GM18499 (cell line): ENCODE results near the gene MBD3L4.
"Not testable (repeated sequence)": the region's sequence is repeated elsewhere in the genome, so short reads cannot be mapped to it uniquely, and the experiment has no call there.

Experiments used
- ATAC-seq: cut with Tn5 transposase; IDR thresholded peaks from one replicate; pipeline ENCODE4 v1.9.1; 2021; ENCODE audit warnings: moderate number of reproducible peaks; ENCODE audit not compliant: insufficient read depth, unreplicated experiment

The MBD3L4 gene

DNA sequence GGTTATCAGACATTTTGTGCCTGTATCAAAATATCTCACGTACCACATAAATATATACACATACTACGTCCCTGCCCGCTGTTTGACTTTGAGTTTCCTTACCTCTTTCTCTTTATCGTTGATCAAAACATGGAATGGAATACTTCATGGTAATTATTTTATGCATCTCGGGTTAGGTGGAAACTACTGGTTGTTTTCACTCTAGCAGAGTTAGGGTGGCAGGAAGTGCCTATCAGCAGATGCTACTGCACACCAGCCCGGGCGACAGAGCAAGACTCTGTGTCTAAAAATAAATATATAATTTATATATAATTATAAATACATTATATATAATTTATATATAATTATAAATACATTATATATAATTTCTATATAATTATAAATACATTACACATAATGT is 12.9 kb upstream of the MBD3L4 start:
- not testable (repeated sequence) for ATAC-seq

DNA sequence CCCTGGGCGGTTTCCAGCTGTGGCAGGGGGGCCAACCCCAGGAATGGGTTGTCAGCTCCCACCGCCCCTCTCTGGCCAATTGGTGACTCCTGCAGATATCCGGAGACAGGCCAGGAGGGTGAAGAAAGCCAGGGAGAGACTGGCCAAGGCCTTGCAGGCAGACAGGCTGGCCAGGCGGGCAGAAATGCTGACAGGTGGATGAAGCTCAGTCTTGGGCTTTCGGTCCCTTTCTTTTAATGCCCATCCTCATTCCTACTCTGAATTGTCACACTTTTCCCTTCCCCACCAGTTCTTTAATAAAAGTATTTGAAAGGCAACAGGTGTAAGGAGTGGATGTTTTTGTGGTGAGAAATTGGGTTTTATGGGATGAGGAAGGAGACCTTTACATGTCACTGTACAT is 11.4 kb upstream of the MBD3L4 start:
- ATAC-seq: not testable (repeated sequence)

DNA sequence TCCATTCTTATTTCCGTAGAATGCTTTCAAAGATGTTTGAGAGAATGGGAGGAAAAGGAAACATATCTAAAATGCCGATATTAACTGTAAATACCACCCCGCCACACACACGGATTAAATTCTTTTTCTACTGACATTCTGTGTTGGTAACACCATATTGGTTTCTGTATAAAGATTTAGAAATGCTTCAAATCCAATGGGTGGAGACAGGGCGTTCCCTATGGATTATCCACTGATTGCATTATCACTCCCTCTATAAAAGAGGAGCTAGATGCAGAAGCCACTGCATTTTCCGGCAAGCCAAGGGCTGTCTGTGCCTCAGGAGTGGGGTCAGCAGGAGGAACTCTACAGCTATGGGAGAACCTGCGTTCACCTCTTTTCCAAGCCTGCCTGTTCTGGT is 9.0 kb upstream of the MBD3L4 start, which contains the start of gene MBD3L2:
Gene MBD3L2 (plus strand): TSS at position 301 of the 400 bp plus-strand sequence. CDS start 53 bp downstream, at position 354.
- not testable (repeated sequence) for ATAC-seq

DNA sequence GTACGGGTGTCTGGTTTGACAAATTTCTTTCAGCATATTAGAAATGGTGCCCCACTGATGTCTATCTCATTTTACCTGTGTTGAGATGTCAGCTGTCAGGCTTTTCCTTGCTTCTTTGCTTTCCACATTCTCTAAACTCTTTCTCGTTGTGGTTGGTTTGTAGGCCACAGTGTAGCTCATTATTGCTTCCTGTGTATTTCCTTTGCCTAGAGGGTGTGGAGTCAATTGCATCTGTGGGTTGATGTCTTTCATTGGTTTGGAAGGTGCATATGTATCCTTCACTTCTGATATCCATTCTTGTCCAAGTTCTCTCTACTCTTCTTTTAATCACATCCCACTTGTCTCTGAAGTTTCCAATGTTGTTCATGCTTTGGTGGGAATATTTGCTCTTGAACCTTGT is 1.6 kb upstream of the MBD3L4 start:
- ATAC-seq: not testable (repeated sequence)

DNA sequence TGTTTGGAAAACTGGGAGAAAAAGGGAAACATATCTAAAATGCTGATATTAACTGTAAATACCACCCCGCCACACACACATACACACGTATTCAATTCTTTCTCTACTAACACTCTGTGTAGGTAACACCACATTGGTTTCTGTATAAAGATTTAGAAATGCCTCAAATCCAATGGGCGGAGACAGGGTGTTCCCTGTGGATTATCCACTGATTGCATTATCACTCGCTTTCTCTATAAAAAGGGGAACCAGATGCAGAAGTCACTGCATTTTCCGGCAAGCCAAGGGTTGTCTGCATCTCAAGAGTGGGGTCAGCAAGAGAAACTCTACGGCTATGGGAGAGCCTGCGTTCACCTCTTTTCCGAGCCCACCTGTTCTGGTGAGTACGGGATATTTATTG is 9.7 kb downstream of the MBD3L4 start, which contains the start of gene MBD3L5:
Gene MBD3L5 (plus strand): TSS at position 301 of the 400 bp plus-strand sequence. CDS start 34 bp downstream, at position 335.
- ATAC-seq: not testable (repeated sequence)

DNA sequence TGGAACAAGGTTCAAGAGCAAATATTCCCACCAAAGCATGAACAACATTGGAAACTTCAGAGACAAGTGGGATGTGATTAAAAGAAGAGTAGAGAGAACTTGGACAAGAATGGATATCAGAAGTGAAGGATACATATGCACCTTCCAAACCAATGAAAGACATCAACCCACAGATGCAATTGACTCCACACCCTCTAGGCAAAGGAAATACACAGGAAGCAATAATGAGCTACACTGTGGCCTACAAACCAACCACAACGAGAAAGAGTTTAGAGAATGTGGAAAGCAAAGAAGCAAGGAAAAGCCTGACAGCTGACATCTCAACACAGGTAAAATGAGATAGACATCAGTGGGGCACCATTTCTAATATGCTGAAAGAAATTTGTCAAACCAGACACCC is 11.2 kb downstream of the MBD3L4 start:
- ATAC-seq: not testable (repeated sequence)

DNA sequence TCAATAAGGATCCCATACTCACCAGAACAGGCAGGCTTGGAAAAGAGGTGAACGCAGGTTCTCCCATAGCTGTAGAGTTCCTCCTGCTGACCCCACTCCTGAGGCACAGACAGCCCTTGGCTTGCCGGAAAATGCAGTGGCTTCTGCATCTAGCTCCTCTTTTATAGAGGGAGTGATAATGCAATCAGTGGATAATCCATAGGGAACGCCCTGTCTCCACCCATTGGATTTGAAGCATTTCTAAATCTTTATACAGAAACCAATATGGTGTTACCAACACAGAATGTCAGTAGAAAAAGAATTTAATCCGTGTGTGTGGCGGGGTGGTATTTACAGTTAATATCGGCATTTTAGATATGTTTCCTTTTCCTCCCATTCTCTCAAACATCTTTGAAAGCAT is 18.6 kb downstream of the MBD3L4 start, which contains the start of gene MBD3L2B:
Gene MBD3L2B (minus strand): TSS at position 101 of the 400 bp plus-strand sequence. CDS start 34 bp downstream, at position 67.
- not testable (repeated sequence) for ATAC-seq

DNA sequence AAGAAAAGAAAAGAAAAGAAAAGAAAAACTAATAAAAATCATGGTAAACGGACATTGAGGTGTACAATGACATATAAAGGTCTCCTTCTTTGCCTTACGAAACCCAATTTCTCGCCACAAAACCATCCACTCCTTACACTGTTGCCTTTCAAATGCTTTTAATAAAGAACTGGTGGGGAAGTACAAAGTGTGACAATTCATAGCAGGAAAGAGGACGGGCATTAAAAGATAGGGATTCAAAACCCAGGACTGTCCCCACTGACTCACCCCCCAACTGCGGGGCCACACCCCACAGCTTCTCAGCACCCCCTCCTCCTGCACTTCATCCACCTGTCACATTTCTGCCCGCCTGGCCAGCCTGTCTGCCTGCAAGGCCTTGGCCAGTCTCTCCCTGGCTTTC is 21.2 kb downstream of the MBD3L4 start:
- no peak for ATAC-seq

DNA sequence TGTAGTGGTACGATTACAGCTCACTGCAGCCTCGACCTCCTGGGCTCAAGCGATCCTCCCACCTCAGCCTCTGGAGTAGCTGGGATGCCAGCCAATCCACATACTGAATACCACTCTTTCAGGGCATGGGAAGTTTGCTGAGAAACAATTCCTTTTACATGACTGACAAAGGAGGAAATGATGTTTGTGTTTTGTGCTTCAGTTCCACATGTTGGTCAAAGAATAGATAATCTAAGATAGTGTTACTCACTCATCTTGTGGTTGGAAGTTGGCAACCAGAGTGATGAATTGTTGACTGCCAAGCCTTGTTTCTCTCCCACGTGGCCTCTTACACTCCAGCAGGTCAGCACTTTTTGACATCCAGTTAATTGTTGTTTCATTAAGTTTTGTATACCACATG is 26.3 kb downstream of the MBD3L4 start:
- ATAC-seq: no peak

DNA sequence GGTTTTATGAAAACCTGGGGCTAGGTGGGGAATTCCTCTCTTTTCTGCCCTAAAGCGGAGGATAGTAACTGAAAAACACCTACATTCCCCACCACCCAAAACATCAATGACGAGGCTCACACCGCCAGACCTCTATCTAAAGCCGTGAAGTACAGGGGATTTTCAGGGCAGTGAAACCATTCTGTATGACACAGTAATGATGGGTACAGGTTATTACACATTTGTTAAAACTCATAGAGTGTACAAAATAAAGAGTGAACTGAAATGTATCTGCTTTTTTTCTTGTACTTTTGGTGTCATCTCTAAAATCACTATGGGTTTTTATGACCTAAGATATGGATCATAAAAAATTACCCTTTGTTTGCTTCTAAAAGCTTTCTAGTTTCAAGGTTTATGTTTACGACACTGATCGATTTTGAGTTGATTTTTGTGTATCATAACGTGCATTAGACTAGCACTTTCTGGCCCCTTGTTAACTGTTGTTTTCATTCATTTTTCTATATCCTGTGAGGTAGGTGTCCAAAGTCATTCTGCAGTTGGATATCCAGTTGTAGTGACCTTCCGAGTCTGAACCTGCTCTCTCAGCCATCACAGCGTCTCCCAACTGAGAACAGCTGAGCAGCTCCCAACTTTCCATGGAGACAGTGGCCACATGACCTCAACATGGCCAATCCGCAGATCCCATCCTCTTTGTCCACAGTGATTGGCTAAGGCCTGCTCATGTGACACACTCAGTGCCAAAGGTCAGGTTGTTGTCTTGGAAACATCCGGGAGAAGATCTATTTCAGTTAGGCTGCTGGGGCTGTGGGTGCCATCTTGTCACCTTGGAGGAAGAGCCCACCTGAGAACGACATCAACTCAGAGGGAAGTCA is 29.0 kb downstream of the MBD3L4 start:
- ATAC-seq: no peak

DNA sequence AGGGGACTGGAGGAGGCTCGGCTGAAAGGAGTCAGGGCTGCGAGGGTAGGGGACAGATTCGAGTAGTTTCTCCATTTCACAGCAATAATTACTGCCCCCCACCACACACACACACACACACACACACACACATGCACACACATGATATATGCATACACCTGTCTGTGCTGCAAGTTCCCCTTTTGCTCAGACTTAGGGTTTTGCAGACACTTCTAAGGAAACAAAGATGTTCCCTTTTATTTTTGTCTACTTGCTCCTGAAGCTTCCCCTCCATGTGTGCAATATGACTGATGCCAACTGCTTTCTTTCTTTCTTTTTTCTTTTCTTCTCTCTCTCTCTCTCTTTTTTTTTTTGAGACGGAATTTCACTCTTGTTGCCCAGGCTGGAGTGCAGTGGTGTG is 32.1 kb downstream of the MBD3L4 start:
- ATAC-seq: no peak

DNA sequence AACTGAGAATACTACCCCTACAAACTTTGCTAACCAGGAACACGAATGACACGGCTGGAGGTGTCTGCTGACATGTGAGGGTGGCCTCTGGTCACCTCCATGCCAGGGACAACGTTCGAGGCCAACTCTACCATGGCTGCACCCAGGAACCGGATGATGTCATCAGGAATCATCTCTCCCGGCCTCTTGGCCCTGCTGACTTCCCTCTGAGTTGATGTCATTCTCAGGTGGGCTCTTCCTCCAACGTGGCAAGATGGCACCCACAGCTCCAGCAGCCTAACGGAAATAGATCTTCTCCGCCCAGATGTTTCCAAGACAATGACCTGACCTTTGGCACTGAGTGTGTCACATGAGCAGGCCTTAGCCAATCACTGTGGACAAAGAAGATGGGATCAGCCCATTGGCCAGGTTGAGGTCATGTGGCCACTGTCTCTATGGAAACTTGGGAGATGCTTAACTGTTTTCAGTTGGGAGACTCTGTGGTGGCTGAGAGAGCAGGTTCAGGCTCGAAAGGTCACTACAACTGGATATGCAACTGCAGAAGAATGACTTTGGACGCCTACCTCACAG is 33.8 kb downstream of the MBD3L4 start:
- ATAC-seq: no peak

DNA sequence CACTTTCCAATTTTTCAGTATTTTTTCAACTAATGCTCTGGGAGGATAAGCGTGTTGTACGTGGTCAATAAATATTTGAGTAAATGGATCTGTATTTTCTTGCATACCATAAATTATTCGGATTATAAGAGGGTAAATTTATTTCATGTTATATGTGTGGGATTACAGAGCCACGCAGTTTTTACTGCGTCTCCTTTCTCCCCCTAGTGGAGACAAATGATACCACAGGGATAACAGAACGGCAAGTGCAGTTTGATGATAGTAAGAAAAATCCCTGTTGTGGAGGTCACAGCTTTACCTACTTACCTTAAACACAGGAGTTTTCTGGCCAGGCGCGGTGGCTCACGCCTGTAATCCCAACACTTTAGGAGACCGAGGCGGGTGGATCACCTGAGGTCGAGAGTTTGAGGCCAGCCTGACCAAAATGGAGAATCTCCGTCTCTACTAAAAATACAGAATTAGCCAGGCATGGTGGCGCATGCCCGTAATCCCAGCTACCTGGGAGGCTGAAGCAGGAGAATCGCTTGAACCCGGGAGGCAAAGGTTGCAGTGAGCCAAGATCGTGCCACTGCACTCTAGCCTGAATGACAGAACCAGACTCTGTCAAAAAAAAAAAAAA is 35.6 kb downstream of the MBD3L4 start:
- ATAC-seq: no peak

DNA sequence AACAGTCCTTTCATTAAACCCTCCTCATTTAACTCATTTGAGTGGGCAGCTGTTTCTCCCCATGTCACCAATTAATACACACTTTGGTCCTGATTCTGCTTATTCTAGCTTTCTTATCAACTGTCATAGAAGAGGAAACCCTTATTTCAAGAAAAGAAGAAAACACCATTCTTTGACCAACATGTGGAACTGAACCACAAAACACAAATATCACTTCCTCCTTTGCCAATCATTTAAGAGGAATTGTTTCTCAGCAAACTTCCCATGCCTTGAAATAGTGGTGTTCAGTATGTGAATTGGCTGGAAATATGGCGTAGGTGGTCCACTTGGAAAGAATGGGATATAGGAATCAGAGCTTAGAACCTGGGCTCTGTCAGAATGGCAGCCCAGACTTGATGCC is 39.2 kb downstream of the MBD3L4 start:
- ATAC-seq: no peak

DNA sequence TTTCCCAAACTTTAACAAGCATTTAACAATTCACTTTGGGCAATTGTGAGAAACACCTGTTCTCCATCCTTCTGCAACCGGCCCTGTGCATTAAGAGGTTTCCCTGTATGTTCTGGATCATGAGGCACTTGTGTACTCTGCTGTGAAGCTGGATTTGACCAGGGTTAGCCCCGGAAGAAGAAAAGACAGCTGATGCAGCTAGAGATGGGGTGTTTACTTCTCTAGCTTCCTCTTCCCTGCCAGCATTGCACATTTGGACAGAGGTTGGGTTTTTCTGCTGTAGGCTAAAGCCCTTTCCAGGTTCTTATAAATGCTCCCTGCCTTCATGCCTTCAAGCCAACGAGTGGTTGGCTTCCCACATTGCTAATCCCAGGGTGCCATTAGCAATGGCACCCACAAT is 39.6 kb downstream of the MBD3L4 start:
- no peak for ATAC-seq

DNA sequence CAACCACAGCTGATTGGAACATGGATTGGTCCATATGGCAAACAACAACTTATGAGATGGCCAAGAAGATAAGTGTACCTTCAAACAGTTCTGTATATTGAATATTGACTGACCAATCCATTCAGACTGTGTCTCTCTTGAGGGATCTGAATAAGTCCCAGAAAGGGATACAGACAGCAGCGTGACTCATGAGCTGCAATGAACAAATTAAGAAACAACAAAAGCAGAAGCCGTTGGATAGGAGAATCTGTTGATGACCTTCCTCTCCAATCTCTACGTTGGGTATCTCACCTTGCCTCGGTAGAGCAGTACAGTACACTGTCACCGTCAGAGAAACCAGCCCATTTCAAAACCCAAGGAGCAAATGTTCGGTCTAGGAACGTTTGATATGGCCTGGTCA is 40.0 kb downstream of the MBD3L4 start:
- ATAC-seq: no peak

DNA sequence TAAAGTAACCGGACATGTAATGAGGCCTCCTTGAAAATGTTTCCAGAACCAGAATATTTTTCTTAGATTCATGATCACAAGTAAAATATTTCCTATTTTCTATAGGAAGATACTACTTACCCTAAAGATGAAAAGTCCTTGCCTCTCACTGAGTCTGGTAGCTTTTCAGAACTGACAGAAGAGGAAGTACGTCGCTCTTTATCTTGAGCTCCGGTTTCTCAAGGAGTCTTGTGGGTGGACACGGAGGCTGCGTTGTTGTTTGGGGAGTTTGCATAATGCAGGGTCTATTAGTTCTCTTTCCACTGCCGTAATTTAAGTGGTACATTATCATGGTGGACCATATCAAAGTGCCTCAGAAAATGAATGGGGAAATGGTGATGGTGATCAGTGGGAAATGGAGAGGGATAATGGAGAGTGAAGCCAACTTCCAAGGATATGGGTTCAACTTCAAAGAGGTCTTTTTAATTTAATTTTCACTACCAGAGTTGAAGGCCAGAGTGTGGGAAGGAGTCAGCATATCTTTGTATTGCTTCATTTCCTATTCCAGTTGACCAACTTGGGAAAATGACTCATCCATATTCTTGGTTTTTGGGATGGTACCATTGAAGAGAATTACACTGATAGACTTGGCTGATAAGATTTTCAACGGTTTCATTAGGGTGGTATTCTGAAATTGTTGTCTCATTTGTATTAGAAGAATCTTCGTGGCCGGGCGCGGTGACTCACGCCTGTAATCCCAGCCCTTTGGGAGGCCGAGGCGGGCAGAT is 42.1 kb downstream of the MBD3L4 start:
- ATAC-seq: no peak

DNA sequence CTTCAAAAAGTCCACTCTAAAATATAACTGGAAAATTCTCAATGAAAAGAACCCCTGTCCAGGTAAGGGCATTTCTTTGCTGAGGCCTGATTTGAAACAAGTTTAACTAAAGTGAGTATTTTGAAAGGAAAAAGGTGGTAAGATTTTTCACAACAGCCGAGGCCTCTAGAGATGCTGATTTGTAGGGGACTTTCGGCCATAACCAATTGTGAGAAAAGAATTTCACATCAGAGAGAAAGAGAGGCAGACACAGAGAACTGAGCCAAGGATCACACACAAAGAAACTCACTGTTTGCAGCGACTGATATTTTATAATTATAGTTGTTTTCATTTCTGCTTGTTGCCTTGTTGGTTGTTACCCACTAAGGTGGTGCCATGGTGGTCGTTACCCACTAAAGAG is 43.2 kb downstream of the MBD3L4 start:
- ATAC-seq: no peak

DNA sequence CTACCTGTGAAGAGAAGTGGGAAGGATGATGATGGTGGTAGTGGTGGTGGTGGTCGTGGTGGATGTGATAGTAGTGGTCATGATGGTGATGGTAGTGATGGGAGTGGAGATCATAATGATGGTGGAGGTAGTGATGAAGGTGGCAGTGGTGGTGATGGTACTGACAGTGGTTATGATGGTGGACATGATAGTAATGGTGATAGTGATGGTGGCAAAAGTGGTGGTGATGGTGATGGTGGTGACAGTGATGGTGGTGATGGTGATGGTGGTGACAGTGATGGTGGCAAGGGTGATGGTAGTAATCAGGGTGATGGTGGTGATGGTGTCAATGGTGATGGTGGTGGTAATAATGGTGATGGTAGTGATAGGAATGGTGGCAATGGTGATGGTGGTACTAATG is 44.9 kb downstream of the MBD3L4 start:
- no peak for ATAC-seq

DNA sequence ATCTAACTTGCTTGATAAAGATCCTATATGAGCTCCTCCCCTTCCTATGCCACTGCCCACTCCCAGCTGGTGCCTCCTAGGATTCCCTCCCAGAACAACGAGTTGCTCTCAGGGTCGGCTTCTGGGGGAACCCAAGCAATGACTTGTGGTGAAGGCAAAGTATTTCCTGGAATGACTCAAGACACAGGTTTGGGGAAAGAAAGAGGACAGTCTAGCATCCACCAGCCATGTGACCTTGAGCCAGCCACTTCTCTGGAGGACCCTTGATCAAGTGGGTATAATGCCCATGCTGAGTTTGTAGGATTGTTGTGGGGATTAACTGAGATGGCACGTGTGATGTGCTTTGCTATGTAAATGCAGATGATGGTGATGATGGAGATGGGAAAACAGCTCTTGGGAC is 51.7 kb downstream of the MBD3L4 start:
- ATAC-seq: no peak
